ENCODE results near the gene RALGAPB. TPM values are rescaled to one million over a fixed set of nuclear protein-coding genes. Genes with fewer than 3 reads are reported as not detected.
A peak's percentile ranks its signal among the peaks of the same experiment; 100 is the strongest.

The RALGAPB gene
- total and polyA plus RNA-seq, 2 of the 13 experiments (the other 11 are each of a cell fraction or from before 2014, with no cell fraction given): 17.6 to 30.6 TPM

DNA sequence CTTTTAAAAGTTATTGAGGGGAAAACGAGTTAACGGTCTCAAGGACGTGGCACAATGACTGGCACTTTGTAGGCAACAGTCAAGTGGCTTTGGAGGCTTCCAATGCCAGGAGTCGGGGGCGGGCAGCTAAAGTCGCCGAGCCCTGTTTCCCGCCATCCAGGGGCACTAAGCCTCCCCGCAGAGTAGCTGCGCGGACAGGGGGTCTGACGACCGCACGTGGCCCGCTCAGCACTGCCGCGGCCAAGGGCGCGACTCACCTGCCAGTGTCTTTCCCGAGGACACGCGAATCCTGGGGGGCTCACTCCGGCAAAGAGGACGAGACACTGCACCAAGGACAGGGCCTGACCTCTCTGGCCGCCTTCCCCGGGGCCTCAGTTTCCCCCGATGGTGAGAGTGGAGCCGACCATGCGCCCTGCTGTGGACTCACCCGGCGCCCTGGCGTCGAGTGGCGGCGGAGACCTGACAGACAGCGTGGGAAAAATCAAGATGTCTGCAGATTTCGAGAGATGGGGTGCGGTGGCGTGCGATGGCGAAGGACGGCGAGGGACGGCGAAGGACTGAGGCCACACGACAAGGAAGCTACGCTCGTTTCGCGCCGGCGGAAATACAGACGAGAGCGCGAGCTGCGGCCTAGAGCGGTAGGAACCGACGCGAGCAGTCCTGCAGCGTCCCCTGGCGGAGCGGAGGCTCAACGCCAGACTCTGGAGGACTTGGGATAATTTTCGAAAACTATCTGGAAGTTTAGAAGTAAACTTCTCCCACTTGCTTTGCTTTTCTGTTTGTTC, 37.7 kb upstream of the RALGAPB start, which contains the start of gene SNHG17:
Gene SNHG17 (minus strand): TSS at position 559 of the 785 bp plus-strand sequence.
- FAIRE-seq (peak; percentile 72), DNase-seq (ENCODE audit: low spot score) (peak; percentile 95), ATAC-seq (peak; percentile 87)
- 2% methylated on average over 58 of the region's 65 CpGs for WGBS (ENCODE audit: low lambda C conversion rate)
- H3K4me3 ChIP-seq (replicated peaks in 1 of 3; ENCODE audit: insufficient read depth in 1 of 3, low read depth in 2 of 3, low read length in 3 of 3): peak within 1 kb of the TSS; percentile 77 to 87 (median 81)
- H3K79me2 ChIP-seq (ENCODE audit: insufficient read depth, low read length): peaks cover 47% of the 10 kb centered on the region
- intact Hi-C loops (cut with micrococcal nuclease; ENCODE audit: unreplicated experiment) (loop anchor here (1.0 to 10.0 kb wide), 3 partner anchors 11 to 880 kb away; partner anchors contain the start of gene RALGAPB), in situ Hi-C loops (cut with HindIII; ENCODE audit: extremely low pct_ligation_motif_present, low pct_unique_long_range_greater_than_20kb) (loop anchor here (5.0 to 25.0 kb wide), 2 partner anchors 37 to 302 kb away; partner anchors contain the start of genes ACTR5 and RALGAPB)
- peaks cover 38% of the 10 kb centered on the region for H4K20me1 ChIP-seq (ENCODE audit: insufficient read depth, low read length)
- H3K4me2 ChIP-seq (ENCODE audit: low read depth, low read length): peak within 1 kb of the TSS; percentile 94
- POLR2A ChIA-PET: interaction anchor here (0.7 to 7.1 kb wide), 20 partner anchors 9 to 479 kb away, joined by 3 to 294 read pairs (median 4); partner anchors contain the start of genes ACTR5, RALGAPB, RPRD1B and TTI1
- H3K4me1 ChIP-seq (ENCODE audit: insufficient read depth, low read length): peaks cover 42% of the 10 kb centered on the region
- no peaks in the 10 kb centered on the region for H3K9me3 ChIP-seq (ENCODE audit: low read length)
- BruUV-seq (replicated peaks): TSS peak; percentile 67
- CTCF ChIA-PET (ENCODE audit: low intra/inter-chr PET ratio, low total read pairs): interaction anchor here (0.8 to 5.3 kb wide), 4 partner anchors 9 to 98 kb away, joined by 3 to 314 read pairs (median 14); partner anchors contain the start of gene RALGAPB
- peaks cover 27 to 38% of the 10 kb centered on the region in 2 experiments for H3K36me3 ChIP-seq (replicated peaks in 1 of 2; ENCODE audit: control insufficient read depth in 1 of 2, insufficient read depth in 2 of 2, low read length in 2 of 2)
- H3K9ac ChIP-seq (ENCODE audit: insufficient read depth, low read depth, low read length): peak within 1 kb of the TSS; percentile 90
- peak within 1 kb of the TSS; percentile 80 for H3K27ac ChIP-seq (ENCODE audit: extremely low read length, insufficient read depth, low read length)
- peak within 1 kb of the TSS; percentile 73 for H2AFZ ChIP-seq (ENCODE audit: low read length)
- peaks cover 0 to 4% of the 10 kb centered on the region in 2 experiments; a peak in 1 of 5 replicates for H3K27me3 ChIP-seq (ENCODE audit: control insufficient read depth in 1 of 2, insufficient read depth in 2 of 2, low read length in 2 of 2)
- no peak for TF ChIP-seq PLRG1 (conservative IDR thresholded peaks at IDR 0.05)
- TF ChIP-seq NR2F1 (CRISPR knock-in tag; IDR thresholded peaks at IDR 0.05): peak in 1 of 2 experiments; percentile 58; a peak in 2 of 4 replicates
- peak; percentile 93 for TF ChIP-seq TBL1XR1 (IDR thresholded peaks at IDR 0.05; ENCODE audit: borderline replicate concordance, low read length, partially characterized antibody)
- peak; percentile 92 for TF ChIP-seq RBM22 (optimal IDR thresholded peaks at IDR 0.05; ENCODE audit: low read length)
- peak; percentile 98 for TF ChIP-seq KDM3A (CRISPR knock-in tag; IDR thresholded peaks at IDR 0.05; ENCODE audit: low read depth)
- TF ChIP-seq THAP11 (CRISPR knock-in tag; IDR thresholded peaks at IDR 0.05): peak; percentile 97
- peak; percentile 98 for TF ChIP-seq PHF20 (CRISPR knock-in tag; IDR thresholded peaks at IDR 0.05)
- peak; percentile 99 for TF ChIP-seq ZFY (CRISPR knock-in tag; IDR thresholded peaks at IDR 0.05)
- TF ChIP-seq, protein P1, sequence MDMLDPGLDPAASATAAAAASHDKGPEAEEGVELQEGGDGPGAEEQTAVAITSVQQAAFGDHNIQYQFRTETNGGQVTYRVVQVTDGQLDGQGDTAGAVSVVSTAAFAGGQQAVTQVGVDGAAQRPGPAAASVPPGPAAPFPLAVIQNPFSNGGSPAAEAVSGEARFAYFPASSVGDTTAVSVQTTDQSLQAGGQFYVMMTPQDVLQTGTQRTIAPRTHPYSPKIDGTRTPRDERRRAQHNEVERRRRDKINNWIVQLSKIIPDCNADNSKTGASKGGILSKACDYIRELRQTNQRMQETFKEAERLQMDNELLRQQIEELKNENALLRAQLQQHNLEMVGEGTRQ (IDR thresholded peaks at IDR 0.05; ENCODE audit: low read depth, low read length): no peak
- TF ChIP-seq, protein P1 (CRISPR knock-in tag; IDR thresholded peaks at IDR 0.05; ENCODE audit: borderline replicate concordance): peak; percentile 57; the same call in 1 of the 2 replicates
- no peak for TF ChIP-seq NPAS2 (CRISPR knock-in tag; IDR thresholded peaks at IDR 0.05; ENCODE audit: borderline replicate concordance)
- peak; percentile 100 for TF ChIP-seq SAP130 (CRISPR knock-in tag; IDR thresholded peaks at IDR 0.05; ENCODE audit: low read depth)
- TF ChIP-seq, protein P2, sequence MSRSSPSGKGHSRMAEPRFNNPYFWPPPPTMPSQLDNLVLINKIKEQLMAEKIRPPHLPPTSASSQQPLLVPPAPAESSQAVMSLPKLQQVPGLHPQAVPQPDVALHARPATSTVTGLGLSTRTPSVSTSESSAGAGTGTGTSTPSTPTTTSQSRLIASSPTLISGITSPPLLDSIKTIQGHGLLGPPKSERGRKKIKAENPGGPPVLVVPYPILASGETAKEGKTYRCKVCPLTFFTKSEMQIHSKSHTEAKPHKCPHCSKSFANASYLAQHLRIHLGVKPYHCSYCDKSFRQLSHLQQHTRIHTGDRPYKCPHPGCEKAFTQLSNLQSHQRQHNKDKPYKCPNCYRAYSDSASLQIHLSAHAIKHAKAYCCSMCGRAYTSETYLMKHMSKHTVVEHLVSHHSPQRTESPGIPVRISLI (CRISPR knock-in tag; IDR thresholded peaks at IDR 0.05; ENCODE audit: borderline replicate concordance): peak; percentile 90
- TF ChIP-seq ZNF660 (CRISPR knock-in tag; IDR thresholded peaks at IDR 0.05; ENCODE audit: borderline replicate concordance, low read depth): peak; percentile 78; the same call in 1 of the 2 replicates
- TF ChIP-seq ZNF510 (CRISPR knock-in tag; IDR thresholded peaks at IDR 0.05; ENCODE audit: low read depth): peak; percentile 100
- TF ChIP-seq ZNF841 (CRISPR knock-in tag; IDR thresholded peaks at IDR 0.05; ENCODE audit: borderline replicate concordance): peak; percentile 73; the same call in 1 of the 2 replicates
- TF ChIP-seq ATF2 (CRISPR knock-in tag; IDR thresholded peaks at IDR 0.05): peak; percentile 98
